Nephron (organoid): Measurements from ENCODE around the gene CUX1.

Source experiments
- H3K27ac Mint-ChIP-seq, 3 experiments: 2 replicates each; pipeline ENCODE4 v1.8.0; 2020; ENCODE audit warnings: mixed read lengths in 3 of 3, mild to moderate bottlenecking in 2 of 3, moderate library complexity in 1 of 3
- H3K27me3 Mint-ChIP-seq: 2 replicates; pipeline ENCODE4 v1.8.0; 2021; ENCODE audit warnings: low read depth, mild to moderate bottlenecking, moderate library complexity, mixed read lengths
- H3K36me3 Mint-ChIP-seq: 2 replicates; pipeline ENCODE4 v1.8.0; 2020; ENCODE audit warnings: low read depth, mixed read lengths
- H3K4me1 Mint-ChIP-seq: 2 replicates; pipeline ENCODE4 v1.8.0; 2020; ENCODE audit warnings: mixed read lengths
- H3K4me3 Mint-ChIP-seq, 3 experiments: 2 replicates each; pipeline ENCODE4 v1.8.0; 2020; ENCODE audit warnings: mild to moderate bottlenecking in 3 of 3, mixed read lengths in 3 of 3, moderate library complexity in 2 of 3
- H3K9me3 Mint-ChIP-seq: 2 replicates; pipeline ENCODE4 v1.8.0; 2020; ENCODE audit warnings: mixed read lengths
- CTCF ChIP-seq, 3 experiments: fragments of 200-600 bp; sonication (generic); IDR thresholded peaks; one replicate each; pipeline ENCODE4 v1.5.0; 2021; ENCODE audit warnings: antibody characterized with exemption in 3 of 3; ENCODE audit not compliant: unreplicated experiment in 3 of 3

Gene CUX1

GRCh38 chr7:102097601-102098161 lies 280.3 kb downstream of the CUX1 start:
- no peaks in the 10 kb centered on the region for H3K27me3 Mint-ChIP-seq
- peak overlapping the region; percentile 63 to 84 (median 79) for H3K27ac Mint-ChIP-seq
- no peaks in the 10 kb centered on the region for H3K9me3 Mint-ChIP-seq
- H3K36me3 Mint-ChIP-seq = peaks cover 19% of the 10 kb centered on the region
- no peak overlapping the region for H3K4me3 Mint-ChIP-seq
- no peak for TF ChIP-seq CTCF (IDR thresholded peaks at IDR 0.05; ENCODE audit: unreplicated experiment in 3 of 3)
- H3K4me1 Mint-ChIP-seq = peaks cover 25% of the 10 kb centered on the region

- no peak overlapping the region for H3K4me3 Mint-ChIP-seq
- no peaks in the 10 kb centered on the region for H3K27me3 Mint-ChIP-seq
- H3K27ac Mint-ChIP-seq = no peak overlapping the region
- peaks cover 29% of the 10 kb centered on the region for H3K36me3 Mint-ChIP-seq
- TF ChIP-seq CTCF (IDR thresholded peaks at IDR 0.05; ENCODE audit: unreplicated experiment in 3 of 3) = no peak
- H3K9me3 Mint-ChIP-seq = no peaks in the 10 kb centered on the region
- H3K4me1 Mint-ChIP-seq = peaks cover 19% of the 10 kb centered on the region
Measured at GRCh38 chr7:102098986-102099385, 281.6 kb downstream of the CUX1 start.

- Mint-ChIP-seq H3K27me3 (no peaks in the 10 kb centered on the region), H3K4me1 (peaks cover 16% of the 10 kb centered on the region), H3K9me3 (no peaks in the 10 kb centered on the region), H3K36me3 (peaks cover 34% of the 10 kb centered on the region), H3K4me3 (no peak overlapping the region), H3K27ac (no peak overlapping the region)
- no peak for TF ChIP-seq CTCF (IDR thresholded peaks at IDR 0.05; ENCODE audit: unreplicated experiment in 3 of 3)
Measured at GRCh38 chr7:102099474-102099873, 282.0 kb downstream of the CUX1 start.

- peaks cover 9% of the 10 kb centered on the region for H3K4me1 Mint-ChIP-seq
- no peak for TF ChIP-seq CTCF (IDR thresholded peaks at IDR 0.05; ENCODE audit: unreplicated experiment in 3 of 3)
- no peak overlapping the region for H3K27ac Mint-ChIP-seq
- peaks cover 46% of the 10 kb centered on the region for H3K36me3 Mint-ChIP-seq
- no peak overlapping the region for H3K4me3 Mint-ChIP-seq
- H3K27me3 Mint-ChIP-seq = no peaks in the 10 kb centered on the region
- H3K9me3 Mint-ChIP-seq = no peaks in the 10 kb centered on the region
Measured at GRCh38 chr7:102101111-102101551, 283.7 kb downstream of the CUX1 start.

- no peaks in the 10 kb centered on the region for H3K9me3 Mint-ChIP-seq
- H3K4me3 Mint-ChIP-seq = no peak overlapping the region
- no peak for TF ChIP-seq CTCF (IDR thresholded peaks at IDR 0.05; ENCODE audit: unreplicated experiment in 3 of 3)
- peaks cover 54% of the 10 kb centered on the region for H3K36me3 Mint-ChIP-seq
- no peaks in the 10 kb centered on the region for H3K27me3 Mint-ChIP-seq
- peaks cover 9% of the 10 kb centered on the region for H3K4me1 Mint-ChIP-seq
- no peak overlapping the region for H3K27ac Mint-ChIP-seq
Measured at GRCh38 chr7:102101926-102102325, 284.5 kb downstream of the CUX1 start.

- H3K4me1 Mint-ChIP-seq = peaks cover 2% of the 10 kb centered on the region
- no peaks in the 10 kb centered on the region for H3K27me3 Mint-ChIP-seq
- TF ChIP-seq CTCF (IDR thresholded peaks at IDR 0.05; ENCODE audit: unreplicated experiment in 3 of 3) = no peak
- H3K27ac Mint-ChIP-seq = no peak overlapping the region
- H3K9me3 Mint-ChIP-seq = no peaks in the 10 kb centered on the region
- no peak overlapping the region for H3K4me3 Mint-ChIP-seq
- peaks cover 58% of the 10 kb centered on the region for H3K36me3 Mint-ChIP-seq
Measured at GRCh38 chr7:102103027-102103372, 285.6 kb downstream of the CUX1 start.
